Activated CD4-positive, CD25-positive, alpha-beta regulatory T cell treated with anti-CD3 and anti-CD28 coated beads, Interleukin-2, amount 50 U/mL, for 72 hours (primary cell): ENCODE results near the gene TRDN.
"Not testable (repeated sequence)": the region's sequence is repeated elsewhere in the genome, so short reads cannot be mapped to it uniquely, and the experiment has no call there.

ENCODE experiments used
- DNase-seq: peaks from one replicate; pipeline ENCODE4 v3.0.0; 2021

Gene TRDN

DNA sequence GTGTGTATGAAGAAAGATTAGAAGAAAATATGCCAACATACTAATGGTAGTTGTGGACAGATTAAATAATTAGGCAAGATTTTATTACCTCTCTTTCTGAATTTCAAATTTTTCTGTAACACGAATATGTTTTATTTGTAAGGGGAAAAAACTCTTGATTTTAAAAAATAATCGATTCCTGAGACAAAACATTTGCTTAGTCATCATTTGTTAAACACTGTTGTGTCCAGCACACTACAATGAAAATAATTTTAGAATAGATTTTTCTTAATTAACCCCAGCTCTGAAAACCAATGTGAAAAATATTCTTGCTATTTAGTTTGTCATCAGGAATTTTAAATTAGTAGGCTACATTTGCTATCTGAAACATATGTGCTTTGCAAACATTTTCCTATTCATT is 253.0 kb downstream of the TRDN start:
- DNase-seq = no peak

DNA sequence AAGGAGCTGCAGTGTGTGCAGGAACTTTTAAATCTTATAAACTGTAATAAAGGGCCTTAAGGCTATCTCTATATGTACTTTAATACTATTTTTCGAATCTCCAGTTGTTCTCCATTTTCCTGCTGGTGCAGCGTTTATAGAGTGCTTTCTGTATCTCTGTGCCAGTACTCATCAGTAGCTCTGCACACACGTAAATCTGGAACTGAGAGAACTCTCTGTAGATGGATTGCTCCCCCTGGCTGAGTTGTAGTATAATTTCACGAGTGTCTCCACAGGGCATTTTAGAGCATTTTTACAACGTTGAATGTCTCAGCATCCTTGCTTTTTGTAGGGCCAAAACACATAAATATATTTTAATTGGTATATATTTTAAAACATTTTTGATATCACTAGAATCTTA is 256.5 kb downstream of the TRDN start:
- no peak for DNase-seq

DNA sequence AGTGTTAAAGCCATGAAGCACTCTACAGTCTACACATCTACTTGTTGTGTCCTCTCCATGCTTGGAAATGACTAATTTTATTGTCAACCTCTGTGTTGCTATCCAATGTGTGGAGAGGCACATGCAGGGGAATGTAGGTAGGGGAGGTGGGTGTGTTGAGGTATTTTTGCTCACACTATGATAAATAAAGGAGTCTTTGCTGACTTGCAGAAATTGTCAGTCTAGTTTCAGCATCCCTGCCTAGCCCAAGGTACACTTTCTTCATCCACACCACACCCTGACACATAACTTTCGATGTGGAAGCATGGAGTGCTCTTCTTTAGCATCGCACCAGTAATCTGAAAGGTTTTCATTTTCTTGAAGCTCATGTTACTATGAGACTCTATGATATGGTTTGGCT is 264.0 kb downstream of the TRDN start:
- DNase-seq = no peak

DNA sequence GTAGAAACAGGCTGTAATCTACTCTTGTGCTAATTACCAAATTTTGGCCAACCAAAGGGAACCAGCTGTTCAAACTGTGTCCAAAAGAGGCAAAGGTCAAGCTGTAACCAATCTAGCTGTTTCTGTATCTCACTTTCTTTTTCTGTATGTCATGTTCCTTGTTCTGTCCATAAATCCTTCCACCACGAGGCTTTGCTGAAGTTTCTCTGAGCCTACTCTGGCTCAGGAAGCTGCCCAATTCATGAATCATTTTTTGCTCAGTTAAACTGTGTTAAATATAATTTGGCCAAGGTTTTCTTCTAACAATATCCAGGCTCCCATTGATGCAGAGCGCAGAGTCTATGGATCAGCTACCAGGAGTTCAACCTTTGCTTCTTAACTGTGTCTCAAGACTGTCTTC is 272.8 kb downstream of the TRDN start:
- no peak for DNase-seq

DNA sequence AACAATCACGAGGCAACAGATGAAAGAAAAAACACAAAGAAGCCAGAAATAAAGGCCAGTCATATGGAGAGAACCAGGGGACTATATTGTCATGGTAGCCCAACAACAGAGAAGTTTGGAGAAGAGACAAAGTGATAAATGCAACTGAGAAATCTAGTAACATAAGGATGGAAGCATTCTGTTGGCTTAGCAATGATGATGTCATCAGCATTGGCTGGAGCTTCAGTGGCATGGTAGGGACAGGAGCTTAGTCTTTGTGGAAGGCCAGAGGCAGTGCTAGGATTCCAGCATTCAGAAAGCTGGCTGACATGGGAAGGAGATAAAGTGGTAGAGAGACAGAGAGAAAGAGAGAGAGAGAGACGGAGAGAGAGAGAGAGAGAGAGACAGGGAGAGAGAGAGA is 276.4 kb downstream of the TRDN start:
- DNase-seq = no peak

DNA sequence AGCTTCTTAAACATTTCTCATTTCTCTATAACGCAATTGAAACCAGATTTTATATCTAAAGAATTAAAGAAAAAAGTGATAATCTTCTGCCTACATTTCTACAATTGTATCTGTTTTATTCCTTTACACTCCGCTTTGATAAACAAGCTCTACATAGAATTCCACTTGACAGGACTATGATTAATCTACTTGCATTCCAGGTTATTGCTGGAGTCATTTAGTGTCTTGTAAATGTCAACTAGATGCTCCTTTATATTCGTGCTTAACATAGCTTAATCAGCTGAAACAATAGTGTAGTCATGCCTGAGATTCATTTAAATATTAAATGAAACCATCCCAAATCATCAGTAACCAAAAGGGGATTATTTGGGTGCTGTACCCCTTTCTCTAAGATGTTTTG is 284.0 kb downstream of the TRDN start:
- no peak for DNase-seq

DNA sequence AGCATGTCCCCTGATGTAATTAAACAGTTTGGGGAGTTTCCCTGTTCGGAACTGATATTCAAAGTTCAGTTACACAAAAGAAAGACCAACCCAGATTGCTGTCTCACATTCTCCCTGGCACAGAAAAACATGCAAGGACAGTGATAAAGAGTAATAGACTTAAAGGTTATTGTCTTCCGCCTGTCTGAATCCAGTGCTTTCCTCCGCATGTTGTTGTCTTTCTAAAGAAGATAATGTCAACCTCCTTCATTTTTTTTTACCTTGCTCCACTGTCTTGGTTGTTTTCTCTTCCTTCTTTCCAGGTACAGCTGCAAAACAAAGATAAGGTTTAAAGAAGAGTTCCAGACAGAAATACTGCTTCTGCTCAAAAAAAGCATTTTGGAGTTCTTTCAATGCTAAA is 284.5 kb downstream of the TRDN start:
- DNase-seq = no peak

DNA sequence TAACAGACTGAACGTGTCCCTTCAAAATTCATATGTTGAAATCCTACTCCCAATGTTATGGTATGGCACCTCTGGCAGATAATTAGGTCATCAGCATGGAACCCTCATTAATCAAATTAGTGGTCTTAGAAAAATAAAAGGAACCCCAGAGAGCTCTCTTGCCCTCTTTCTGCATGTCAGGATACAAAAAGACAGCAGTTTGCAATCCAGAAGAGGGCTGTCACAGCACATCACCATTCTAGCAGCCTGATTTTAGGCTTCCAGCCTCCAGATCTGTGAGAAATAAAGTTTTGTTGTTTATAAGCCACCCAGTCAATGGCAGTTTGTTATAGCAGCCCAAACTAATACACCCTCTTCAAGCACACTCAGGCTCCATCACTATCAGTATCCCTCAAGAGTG is 292.9 kb downstream of the TRDN start:
- DNase-seq = no peak

DNA sequence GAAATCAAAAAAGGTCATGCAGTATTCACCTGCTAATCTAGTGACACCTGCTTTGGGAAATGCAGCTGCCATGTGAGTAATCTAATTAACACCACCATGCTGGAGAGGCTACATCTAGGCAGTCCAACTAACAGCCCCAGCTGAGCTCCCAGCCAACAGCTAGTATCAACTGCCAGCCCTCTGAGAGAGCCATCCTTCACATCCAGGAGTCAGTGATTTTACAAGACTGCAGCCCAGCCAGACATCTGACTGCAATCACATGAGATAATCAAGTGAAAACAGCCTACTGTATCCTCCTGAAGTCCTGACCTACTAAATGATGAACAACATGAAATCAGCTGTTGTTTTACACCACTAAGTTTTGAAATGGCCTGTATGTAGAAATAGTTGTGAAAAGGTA is 298.4 kb downstream of the TRDN start:
- DNase-seq = no peak

DNA sequence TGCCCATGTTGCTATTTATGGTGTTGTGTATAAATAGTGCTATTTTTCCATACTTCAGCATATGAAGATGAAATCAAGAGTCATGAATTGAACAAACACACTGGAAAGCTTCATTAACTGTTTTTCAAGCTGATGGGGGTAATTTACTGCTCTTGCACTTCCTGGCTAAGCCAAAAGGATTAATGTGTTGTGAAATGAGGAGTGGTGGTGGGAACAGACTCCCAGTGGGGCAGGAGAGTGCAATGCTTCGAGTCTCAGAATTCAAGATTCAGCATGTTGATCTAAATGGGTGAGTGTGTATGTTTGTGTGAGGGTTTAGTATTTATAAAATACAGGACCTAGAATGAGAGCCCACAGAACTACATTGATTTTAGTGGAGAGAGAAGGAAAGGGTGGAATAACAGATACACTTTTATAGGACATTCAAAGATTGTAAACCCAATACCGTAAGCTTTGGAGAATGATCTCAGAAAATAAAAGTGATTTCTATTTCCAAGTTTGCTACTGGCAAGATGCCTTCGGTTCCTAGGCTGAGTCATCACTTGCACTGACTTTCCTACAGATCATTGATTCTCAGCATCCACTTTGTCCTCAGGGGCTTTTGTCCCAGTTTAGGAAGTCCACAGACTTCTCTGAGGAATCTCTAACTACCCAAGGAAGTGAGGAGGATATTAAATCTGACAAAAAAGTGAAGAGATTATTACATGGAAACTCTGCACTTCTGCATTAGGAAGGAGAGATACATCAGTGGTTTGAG is 303.6 kb downstream of the TRDN start:
- DNase-seq = no peak

DNA sequence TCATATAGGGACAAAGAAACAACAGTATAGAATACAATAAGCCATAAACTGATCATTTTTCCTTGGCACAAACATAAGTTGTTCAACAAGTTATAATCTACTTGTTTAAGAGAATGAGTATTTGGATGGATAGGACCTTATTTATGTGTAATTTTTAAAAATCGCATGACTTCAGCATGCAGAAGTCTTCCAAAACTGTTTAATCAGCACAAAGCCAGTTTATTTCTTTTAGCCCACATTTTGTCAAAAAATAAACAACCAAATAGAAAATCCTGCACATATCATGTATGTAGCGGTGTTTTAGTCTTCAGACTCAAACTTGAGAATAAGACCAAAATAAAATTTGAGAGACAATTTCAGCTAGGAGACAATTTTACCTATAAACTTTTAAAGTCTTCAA is 304.7 kb downstream of the TRDN start:
- DNase-seq = no peak

DNA sequence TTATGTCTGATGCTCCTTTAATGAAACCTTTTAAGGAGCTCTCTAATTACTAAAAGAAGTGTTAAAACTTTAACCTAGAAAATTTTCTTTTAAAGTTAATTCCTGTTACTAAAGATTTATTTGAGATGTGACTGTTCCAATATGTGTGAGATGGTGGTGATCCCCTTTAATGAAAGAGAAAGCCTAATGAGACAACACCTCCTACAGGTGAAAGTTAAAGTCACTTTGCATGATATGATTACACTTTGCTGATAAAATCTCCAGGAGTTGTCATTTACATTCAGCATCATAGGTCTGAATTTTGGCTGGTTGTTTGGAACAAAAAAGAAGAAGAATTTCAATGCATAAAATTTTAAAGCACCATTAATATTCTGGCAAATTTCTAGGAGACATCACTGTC is 307.4 kb downstream of the TRDN start:
- no peak for DNase-seq

DNA sequence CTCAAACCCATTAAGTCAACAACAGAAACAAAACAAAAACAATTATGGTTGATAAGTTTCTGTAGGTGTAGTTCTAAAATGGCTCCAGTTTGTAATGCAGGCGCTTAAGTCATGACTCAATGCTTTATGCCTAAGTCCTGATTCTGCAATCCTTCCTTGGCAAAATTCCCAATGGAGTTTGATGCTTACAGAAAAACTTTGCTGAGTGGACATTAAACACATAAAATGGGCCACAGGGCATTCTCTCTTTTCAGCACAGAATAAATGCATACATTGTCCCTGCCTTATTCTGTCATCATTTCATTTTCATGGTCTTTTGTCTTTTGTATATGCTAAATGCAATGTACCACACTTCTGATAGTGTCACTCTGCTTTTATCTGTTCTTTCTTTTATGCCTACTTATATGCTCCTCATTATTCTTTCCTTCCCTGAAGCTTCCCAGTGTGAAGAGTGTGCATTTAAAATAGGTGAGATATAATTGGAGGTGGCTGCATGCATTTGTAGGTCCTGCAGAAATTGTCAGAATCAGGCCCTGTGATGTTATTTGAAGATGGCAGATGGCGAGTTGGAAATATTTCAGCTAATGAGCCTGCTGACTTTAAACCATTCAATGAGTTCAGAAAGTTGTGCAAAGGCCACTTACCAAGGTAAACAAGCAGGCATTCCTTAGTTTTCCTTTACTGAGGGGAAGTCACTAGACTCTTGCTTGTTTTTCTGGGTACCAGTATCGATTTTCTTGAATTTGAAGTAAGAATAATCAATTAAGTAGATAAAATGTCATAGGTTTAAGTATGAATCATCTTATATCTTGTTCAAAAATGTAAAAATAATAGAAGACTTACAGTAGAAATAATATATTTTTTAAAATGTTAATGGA is 313.1 kb downstream of the TRDN start:
- DNase-seq = no peak

DNA sequence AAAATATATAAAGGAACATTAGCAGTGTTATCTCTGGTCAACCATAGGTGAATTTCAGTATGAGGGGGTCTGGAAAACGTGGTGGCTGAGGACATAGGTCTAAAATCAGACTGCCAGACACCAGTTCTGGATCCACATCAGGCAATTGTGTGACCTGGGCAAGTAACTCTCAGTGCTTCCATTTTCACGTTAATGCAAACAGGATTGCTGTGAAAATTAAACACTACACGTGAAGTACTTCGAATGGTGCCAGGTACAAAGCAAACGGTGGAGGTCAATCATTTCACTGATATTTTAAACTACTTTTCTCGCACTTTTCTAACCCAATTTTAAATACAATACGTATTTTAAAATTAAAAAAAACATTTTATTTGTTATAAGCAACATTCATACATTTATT is 315.7 kb downstream of the TRDN start:
- no peak for DNase-seq

DNA sequence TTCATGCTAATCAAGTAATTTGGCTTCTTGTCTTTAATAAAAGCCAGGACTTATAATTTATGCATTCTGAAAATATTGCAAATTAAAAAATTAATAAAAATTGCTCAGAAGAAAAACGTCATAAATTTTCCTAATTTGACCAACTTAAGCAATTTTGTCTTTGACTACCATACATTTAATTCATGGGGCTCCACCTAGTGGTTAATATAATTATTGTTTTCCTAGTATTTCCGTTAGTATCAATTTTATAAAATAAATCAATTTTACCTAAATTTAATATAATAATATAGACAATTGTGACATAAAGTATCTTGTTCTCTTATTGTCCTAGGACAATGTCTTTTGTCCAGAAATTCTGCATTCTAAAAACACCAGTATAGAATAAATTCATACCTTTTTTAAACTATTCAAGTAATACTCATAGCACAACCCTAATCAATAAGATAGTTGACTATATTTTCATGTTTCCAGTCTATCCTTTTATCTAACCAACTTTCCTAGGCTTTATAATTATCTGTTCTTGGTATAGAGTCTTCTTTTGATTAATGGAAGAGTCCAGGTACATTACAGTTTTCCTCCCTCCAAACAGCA is 319.9 kb downstream of the TRDN start:
- DNase-seq = no peak

DNA sequence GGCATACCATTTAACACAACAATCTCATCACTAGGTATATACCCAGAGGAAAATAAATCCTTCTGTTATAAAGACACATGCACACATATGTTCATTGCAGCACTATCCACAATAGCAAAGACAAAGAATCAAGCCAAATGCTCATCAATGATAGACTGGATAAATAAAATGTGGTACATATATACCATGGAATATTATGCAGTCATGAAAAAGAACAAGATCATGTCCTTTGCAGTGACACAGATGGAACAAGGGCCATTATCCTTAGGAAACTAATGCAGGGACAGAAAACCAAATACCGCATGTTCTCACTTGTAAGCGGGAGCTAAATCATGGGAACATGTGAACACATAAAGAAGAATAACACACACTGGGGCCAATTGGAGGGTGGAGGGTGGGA is 322.3 kb downstream of the TRDN start:
- DNase-seq = not testable (repeated sequence)

DNA sequence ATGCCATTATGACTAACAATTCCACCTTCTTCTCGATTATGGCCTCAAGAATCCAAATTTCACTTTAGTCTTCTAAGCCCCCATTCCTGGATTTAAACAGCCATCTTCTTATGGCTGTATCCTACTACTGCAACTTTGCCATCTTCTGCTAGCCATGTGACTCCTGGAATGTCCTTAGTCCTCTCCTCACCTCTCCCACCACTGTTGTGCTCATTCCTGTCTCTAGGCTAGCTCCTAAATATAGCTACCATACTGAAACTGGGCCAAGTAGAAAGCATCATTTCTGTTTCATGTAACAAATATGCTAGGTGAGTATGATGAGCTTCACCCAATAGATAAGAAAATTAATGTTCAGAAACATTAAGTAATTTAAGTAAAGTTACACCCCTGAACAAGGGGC is 327.6 kb downstream of the TRDN start:
- DNase-seq = no peak

DNA sequence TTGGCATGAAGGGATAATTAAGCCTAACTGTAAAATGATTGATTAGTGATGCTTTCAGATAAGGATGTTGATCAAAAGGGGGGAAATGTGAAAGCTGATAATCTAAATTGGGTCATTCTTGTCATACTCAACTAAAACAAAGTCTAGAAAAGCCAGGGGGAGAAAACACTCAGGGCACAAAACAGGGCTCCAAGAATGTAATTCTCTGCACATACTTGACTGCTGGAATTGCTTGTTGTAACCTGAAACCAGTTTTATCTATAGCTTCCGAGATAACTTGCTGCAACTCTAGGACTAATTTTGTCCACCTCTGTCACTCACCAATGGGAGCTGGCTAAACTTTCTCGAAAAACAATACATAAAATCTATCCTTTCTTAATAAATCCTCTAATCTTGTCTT is 330.4 kb downstream of the TRDN start:
- no peak for DNase-seq

DNA sequence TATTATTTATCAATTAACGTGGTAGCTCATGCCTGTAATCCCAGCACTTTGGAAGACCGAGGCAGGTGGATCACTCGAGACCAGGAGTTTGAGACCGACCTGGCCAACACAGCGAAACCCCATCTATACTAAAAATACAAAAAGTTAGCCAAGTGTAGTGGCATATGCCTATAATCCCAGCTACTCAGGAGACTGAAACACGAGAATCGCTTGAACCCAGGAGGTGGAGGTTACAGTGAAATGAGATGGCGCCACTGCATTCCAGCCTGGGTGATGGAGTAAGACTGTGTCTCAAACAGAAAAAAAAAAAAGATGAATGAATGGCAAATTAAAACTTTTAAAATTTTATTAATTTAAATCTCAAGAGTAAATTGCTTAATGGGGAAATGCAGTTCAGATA is 341.1 kb downstream of the TRDN start:
- no peak for DNase-seq

DNA sequence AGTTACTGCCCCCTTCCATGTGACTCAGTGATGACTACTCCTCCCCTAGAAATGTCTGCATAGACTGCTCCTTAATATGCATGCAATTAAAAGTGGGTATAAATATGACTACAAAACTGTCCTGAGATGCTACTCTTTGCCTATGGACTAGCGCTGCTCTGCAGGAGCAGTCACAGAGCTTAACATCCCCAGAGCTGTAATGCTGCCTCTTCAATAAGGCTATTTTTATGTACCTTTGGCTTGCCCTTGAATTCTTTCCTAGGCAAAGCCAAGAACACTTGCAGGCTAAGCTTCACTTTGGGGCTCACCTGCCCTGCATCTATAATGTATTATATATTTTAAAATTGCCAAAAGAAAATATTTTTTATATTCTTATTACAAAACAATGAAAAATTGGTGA is 341.6 kb downstream of the TRDN start:
- DNase-seq = no peak

DNA sequence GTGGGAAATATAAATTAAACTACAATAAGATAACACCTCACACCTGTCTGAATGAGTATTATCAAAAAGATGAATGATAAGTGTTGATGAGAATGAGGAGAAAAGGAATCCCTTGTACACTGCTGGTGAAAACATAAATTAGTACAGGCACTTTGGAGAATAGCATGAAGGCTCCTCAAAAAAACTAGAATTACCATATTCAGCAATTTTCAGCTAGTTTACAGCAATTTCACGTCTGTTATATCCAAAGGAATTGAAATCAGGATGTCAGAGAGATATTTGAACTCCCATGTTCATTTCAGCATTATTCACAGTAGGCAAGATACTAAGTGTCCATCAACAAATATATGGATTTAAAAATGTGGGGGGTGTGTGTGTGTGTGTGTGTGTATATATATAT is 348.1 kb downstream of the TRDN start:
- no peak for DNase-seq

DNA sequence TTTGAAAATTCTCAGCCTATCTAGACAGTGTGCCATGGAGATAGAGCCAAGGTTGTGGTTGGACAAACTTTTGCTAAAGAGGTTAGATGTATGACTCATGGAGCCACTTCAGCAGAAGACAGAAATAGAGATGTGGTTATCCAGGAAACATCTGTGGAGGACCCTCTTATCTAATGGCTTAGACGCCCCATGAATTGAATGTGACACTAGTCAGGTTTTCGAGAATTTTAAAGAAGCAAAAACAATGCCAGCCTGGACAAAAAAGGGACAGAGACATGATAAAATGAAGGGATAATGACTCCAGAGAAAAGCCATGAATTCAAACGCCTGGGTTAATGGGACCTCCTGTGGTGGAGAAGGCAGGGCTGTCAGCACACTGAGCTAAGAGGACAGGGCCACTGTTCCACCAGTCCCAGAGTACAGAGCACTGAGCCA is 360.2 kb downstream of the TRDN start:
- no peak for DNase-seq

DNA sequence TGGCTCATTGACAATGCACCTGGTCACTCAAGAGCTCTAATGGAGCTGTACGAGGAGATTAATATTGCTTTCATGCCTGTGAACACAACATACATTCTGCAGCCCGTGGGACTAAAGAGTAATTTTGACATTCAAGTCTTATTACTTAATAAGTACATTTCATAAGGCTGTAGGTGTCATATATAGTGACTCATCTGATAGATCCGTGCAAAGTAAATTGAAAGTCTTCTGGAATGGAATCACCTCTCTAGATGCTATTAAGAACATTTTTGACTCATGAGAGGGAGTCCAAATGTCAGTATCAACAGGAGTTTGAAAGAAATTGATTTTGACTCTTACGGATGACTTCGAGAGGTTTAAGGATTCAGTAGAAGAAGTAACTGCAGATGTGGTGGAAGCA is 372.8 kb downstream of the TRDN start:
- DNase-seq = no peak

DNA sequence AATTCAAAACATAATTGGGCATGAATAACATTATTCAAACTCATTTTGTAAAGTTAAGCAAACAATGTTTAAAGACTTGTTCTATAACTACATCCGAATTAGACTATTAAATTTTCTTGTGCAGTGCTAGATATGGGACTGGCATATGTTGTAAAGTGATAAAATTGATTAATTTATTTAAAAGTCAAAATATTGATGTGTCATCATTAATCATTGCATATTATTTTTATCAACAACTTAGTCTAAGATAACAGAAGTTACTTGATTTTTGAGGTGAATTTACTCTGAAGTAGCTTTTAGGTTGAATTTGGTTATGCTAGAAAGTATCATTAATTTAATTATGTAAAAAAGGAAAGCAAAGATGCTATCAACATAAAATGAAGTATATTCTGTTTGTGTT is 396.1 kb downstream of the TRDN start:
- no peak for DNase-seq
